HCEC 1CT (cell line): ENCODE results near the gene PHF3.
"Not testable (repeated sequence)": the region's sequence is repeated elsewhere in the genome, so short reads cannot be mapped to it uniquely, and the experiment has no call there.

ENCODE experiments used
- DNase-seq: peaks from one replicate; pipeline ENCODE4 v3.0.0-alpha.2; 2017

The PHF3 gene

DNA sequence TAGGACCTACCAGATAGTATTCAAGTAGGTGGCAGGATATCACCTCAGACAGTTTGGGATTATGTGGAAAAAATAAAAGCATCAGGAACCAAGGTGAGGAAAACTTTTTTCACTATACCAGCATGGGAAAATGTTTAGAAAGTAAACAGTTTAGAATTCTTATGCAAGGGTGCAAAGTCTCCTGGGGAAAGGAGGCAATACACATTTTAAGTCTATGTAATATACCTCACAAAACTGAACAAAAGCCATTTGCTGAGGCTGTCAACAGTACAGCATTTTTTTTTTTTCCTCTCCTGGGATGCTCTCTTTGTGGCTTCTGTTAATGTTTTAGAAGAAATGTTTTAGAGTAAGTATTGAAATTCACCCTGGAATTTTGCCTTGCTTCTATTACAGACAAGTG is 73.5 kb downstream of the PHF3 start:
- DNase-seq, result no peak

DNA sequence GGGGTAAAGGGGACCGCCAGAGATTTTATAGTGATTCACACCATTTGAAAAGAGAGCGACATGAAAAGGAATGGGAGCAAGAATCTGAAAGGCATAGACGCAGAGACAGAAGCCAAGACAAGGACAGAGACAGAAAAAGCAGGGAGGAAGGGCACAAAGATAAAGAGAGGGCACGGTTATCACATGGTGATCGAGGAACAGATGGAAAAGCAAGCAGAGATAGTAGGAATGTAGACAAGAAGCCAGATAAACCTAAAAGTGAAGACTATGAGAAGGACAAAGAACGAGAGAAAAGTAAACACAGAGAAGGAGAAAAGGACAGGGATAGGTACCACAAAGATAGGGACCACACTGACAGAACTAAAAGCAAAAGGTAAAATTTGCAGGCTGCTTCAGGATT is 77.7 kb downstream of the PHF3 start:
- no peak for DNase-seq

DNA sequence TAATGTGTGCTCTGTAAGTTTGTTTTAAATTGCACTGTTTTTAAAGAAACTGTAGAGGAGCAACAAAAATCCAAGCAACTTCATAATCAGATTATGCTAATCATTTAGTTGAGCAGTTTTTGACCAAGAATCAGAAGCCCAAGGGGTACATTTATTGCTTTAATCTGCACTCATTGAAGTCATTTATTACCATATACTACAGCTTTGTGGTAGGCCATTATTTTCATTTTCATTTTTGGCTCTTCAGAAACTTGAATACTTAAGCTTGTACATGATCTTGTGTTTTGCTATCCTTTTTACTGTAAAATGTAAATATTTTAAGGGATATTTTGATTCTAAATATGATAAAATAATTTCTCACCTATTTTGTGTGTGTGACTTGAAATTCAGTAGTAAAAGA is 78.5 kb downstream of the PHF3 start:
- no peak for DNase-seq

DNA sequence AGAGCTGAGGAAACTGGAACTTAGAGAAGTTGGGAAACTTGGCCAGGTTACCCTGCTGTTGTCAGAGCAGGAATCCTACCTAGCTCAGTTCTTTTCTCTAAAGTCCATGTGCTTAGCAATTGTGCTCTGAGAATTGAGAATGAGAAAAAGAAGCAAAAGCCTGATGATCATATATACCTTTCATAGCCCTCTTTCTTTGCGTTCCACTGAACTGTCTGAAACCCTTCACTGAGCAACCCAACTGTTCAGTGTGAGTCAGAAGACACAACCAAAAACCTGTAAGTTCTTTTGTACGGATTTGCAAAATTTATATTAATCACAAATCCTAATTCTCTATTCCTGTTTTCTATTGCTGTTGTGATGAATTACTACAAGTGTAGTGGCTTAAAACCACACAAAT is 80.6 kb downstream of the PHF3 start:
- DNase-seq, result no peak

DNA sequence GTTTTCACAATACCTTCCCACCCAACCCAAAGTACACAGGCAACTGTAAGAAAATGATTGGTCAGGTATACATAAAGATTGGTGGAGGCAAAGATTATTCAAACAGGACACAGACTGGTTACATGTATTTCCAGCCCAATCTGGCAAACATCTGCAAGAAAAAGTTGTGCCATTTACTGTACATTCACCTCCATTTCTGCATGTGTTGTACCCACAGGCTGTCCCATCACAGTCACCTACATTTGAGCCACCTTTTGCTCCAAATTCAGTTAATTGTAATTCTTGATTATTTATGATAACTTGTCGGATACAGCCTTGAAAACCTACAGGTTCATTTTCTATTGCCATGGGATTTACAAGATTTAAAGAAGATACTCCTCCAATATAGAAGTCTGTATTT is 85.6 kb downstream of the PHF3 start:
- DNase-seq, result no peak

DNA sequence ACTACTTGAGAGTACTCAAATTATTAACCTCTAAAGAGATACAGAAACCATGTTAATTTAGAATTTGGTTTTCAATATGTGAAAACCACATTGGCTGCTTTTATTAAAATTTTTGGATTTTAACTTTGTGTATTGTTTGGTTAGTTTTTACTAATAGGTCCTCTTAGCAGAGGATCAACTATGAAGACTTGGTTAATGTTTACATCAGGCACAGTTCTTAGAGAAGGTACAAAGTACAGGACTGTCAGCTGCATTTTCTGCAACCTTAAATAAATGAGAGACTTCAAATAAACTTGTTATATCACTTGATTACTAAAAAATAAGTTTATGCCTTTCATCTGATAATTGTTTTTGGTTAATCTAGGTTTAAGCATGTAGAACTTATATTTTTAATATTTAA is 89.1 kb downstream of the PHF3 start:
- no peak for DNase-seq

DNA sequence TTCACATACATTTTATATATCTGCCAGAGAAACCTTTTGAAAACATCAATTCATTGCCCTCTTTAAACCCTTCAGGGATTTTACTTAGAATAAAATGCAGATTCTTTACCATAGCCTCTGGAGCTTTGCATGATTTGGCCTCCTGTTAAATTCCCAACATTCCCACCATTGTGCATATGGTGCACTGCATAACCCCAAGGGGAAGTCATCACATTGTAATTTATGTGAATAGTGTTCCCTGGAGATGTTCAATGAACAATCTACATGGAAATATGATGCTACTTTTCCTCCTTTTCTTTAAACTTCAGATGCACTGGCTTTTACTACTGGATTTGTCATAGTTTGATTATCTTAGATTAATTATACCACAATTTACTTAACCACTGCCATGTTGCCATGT is 94.7 kb downstream of the PHF3 start:
- no peak for DNase-seq

DNA sequence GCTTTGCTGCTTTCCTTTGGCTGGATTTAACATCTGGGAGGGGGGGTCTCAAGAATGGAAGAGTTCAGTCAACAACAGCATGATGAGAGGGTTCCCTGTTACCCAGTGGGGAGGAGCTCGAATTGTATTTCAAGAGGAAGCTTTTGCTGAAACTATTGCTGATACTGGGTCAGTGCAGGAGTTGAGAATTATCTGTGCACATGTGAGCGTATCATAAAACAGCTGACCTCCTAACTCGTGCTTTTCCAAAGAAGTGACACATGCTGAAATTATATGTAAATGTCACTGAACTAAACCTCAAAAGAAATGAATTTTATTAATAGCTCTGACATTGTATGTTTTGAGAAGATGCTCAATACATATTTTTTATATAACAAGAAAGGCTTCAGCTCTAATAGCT is 96.3 kb downstream of the PHF3 start:
- peak; percentile 32 for DNase-seq

DNA sequence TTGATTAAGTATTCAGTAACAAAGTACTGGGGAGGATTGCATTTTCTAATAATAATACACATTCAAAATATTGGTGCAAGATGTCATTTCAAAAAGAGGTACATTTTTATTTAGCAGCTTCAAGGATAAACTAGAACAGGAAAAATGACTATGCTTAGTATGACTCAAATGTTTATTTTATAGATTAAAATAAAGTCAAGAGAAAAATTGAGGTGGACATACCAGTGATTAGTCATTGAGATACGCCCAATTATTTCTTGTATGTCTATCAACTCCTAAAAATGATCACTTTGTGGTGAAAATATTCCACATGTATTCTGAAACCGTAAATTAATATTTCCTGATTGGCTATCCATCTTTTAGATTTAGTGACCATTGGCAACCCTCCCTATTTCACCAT is 96.7 kb downstream of the PHF3 start:
- DNase-seq, result peak; percentile 82

DNA sequence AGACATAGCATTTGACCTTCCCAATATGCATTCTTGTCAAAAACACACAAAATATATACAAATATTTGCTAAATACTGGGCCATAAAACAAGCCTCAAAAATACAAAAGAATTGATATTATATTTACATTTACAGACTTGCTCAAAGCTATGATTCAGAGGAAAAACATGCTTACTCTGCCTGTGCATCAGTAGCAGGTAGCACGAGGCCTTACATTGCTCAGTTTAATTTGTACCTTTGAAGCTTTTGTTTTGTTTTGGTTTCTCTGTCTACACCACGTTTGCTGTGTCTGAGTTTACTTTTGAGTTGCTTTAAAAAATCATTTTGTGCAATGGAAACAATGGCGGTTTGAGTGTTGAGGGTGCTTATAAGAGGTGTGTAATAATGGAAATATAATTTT is 99.3 kb downstream of the PHF3 start:
- no peak for DNase-seq

DNA sequence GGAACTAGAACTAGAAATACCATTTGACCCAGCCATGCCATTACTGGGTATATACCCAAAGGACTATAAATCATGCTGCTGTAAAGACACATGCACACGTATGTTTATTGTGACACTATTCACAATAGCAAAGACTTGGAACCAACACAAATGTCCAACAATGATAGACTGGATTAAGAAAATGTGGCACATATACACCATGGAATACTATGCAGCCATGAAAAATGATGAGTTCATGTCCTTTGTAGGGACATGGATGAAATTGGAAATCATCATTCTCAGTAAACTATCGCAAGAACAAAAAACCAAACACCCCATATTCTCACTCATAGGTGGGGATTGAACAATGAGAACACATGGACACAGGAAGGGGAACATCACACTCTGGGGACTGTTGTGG is 102.6 kb downstream of the PHF3 start:
- not testable (repeated sequence) for DNase-seq

DNA sequence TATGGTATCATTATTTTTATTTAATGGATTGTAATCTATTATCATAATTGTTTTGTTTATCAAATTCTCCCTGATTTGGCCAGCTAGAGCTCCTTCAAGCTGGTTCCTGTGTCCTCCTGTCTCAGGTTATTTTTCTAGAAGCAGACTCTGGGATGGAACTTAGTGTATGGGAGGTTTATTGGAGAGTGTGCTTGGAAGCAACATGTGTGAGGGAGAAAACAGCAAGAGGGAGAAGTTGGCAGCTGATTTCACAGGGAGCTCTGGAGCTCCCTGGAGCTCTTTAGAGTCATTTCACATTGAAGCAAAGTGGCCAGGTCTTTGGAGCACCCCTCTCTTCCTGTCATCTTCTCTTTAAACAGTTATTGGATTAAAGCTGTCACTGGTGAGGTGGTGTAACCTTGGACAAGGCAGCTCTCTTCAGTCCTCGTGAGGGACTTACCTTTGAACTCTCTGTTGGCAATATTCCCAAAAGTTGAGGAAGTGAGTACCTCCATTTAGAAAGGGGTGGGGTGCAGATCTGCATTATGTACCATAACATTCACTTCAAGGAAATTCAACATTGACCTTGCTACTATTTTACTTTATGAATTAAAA is 103.6 kb downstream of the PHF3 start:
- no peak for DNase-seq

DNA sequence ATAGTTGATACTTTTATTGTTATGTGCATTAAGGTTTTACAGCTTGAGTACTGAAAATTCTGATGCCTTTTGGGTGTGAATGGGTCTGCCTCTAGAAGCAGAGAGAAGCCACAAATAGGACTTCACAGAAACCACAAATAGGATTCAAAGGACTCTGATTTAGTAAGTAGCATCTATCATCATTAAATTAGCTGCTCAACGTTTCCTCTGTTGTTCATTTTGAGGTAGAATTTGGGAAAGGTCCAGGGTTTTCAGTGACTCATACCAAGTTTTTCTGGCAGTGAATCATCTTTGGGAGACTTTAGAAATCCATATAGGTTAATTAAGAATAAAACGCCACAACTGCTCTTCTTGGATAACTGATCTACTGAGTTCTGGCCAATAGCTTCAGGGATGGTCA is 105.1 kb downstream of the PHF3 start:
- peak; percentile 80 for DNase-seq

DNA sequence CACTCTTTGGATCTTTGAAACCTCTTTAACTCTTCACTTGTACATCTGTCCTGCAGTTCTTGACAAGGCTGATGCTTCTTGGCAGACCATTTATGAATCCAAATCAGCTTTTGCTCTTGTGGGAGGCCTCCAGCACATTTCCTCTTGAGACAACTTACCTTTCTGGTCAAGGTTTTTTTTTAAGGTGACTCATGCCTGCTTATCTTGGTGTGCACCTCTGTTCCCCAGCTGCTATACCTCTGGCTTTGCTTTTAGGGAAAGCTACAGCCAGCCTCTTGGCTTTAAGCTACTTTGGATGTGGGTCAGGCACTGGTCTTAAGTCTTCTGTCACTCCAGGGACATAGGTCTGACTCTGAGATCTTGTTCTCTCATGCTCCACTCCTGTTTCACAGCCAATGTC is 106.5 kb downstream of the PHF3 start:
- no peak for DNase-seq

DNA sequence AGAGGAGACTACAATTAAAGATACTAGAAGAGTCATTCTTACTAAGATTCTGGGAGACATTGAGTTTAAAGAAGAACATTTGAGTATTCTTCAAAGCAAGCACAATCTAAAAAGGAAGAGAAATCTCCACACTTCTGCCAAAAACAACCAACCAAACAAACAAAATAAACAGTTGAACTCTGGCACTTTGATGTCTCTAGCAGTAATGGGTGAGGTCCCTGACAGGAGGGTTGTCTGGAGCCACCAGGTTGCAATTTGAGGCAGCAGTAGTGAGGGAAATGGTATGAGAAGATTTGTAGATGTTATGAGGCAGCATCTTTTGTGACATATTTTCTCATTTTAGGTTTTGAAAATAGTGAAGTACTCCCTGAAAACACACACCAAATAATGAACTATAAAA is 108.1 kb downstream of the PHF3 start:
- no peak for DNase-seq

DNA sequence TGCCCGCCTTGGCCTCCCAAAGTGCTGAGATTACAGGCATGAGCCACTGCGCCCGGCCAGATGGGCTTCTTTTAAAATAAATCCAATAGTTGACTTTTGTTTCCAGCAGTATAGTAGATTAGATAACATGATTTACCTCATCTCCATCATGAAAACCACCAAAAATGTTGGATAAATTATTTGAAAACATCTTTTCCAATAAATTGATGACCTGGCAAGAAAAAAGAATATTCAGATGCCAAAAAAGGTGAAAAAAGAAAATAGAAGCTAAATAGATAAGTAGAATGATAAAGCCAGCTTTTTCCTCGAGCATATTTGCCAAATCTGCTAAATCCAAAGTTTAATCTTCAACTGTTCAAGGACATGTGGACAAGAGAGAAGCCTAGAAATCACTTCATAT is 109.2 kb downstream of the PHF3 start:
- no peak for DNase-seq

DNA sequence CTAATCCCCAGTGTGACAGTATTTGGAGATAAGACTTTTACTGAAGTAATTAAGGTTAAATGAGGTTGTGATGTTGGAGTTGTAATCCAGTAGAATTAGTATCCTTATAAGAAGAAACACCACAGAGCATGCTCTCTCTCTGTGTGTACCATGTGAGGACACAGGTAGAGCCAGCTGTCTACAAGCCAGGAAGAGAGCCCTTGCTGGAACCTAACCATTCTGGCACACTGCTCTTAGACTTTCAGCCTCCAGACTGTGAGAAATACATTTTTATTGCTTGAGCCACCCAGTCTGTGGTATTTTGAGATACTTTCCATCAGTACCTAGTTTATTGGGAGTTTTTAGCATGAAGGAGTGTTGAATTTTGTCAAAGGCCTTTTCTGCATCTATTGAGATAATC is 110.2 kb downstream of the PHF3 start:
- DNase-seq, result no peak

DNA sequence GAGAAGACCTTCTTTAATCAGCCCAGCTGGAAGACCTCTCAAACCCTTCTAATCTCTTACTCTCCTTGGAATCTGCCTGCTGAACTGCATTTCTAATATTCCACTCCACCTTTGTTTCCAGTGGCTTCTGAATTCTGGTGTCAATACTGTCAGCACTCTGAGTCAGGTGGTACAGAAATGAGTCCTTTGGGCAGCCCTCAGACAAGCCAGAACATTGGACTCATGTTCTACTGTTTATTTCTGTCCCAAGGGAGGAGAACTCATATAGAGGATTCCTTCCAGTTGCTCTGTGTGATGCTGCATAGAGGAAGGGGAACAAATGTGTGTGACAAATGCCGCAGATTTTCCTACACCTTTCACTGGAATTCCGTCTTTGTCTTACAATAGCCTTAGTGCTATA is 114.8 kb downstream of the PHF3 start:
- no peak for DNase-seq

DNA sequence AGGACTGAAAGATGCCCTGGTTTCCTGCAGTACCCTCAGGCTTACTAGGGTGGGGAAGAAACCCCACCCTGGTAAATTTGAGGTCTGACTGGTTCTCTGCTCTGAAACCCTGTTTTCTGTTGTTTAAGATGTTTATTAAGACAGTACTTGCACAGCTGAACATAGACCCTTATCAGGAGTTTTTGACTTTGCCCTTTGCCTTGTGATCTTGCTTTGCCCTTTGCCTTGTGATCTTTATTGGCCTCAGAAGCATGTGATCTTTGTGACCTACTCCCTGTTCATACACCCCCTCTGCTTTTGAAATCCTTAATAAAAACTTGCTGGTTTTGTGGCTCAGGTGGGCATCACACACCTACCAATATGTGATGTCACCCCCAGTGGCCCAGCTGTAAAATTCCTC is 121.7 kb downstream of the PHF3 start:
- DNase-seq, result not testable (repeated sequence)

DNA sequence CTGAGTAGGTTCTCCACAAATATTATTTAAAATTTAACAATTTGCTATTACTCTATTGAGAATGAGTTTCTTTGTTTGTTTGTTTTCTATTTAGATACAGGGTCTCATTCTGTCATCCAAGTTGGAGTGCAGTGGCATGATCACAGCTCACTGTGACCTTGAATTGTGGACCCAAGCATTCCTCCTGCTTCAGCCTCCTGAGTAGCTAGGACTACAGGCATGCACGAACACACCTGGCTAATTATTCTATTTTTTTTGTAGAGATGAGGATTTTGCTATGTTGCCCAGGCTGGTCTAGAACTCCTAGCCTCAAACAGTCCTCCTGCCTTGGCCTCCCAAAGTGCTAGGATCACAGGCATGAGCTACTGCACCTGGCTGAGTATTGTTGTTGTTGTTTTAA is 122.2 kb downstream of the PHF3 start:
- no peak for DNase-seq

DNA sequence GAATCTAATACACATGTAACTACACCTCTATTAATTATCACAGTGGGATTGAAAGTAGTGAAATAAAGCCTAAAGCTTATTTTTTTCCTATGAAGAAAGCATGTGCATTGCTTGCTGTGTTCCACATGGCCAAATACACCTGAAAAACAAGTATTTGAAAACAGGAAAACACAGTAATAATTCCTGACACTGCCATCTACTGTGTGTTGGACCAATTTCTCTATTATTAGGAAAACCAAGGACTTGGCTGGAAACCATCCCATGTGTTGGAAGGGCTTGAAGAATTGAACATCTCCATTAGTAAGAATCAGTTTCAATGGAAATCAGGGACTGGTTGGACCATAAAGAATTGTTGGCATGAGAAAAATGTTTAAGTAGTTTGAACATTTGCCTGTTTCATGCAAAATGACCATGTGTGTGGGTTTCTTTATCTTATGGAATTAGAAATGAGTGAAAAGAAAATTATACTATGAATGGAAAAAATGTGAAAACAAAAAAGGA is 124.1 kb downstream of the PHF3 start:
- DNase-seq, result no peak

DNA sequence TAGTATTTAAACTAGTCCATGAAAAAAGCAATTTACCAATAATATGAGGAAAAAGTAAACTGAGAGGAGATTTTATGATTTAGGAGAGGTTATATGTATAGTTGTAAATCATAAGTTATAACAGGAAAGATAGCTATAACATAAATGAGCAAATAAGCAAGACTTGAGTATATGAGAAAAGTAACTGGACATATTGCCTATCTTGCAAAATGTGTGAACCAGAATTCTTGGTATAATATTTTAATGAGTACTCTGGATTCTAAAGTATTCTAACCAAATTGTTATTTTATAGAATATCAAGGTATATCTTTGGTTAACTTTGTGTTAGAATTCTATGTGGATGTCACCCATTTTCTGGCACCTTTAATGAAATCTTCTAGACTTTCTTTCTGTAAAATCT is 124.6 kb downstream of the PHF3 start:
- no peak for DNase-seq

DNA sequence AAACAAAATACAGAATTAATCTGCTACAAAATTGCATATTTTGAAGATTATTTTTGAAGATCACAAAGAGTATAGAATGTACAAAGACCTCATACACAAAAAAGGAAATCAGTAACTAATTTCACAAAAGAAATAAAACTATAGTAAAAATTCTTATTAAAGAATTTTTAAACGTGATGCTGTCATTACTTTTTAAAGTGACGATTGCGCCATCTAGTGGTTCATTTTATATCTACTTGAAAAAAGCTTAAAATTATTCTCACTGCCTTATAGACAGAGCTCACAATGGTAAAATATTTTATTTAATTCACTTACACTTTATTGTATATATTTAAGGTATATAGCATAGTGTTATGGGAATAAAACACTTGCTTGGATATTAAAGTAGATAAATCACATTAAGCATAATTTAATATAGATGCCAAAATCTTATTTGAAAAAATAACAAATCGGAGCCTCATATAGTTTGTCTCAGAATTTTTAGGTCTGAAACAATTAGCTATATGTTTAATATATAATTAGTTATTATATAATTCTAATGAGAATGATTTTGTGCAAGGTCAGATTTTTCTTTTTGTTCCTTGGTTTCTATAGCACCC is 128.8 kb downstream of the PHF3 start:
- DNase-seq, result peak; percentile 43
